H1 (cell line): Measurements from ENCODE around the gene TMBIM1. TPM values are rescaled to one million over a fixed set of nuclear protein-coding genes. Genes with fewer than 3 reads are reported as not detected.

Source experiments
- ASH2L ChIP-seq: fragments of 200-600, 300-600 bp; sonication (generic); IDR thresholded peaks from one replicate; pipeline ENCODE4 v1.7.1; 2017; ENCODE audit warnings: low read length
- BRCA1 ChIP-seq: IDR thresholded peaks from 2 replicates; pipeline ENCODE4 v1.6.1; 2012; ENCODE audit warnings: low read depth, low read length, improper control_type of control experiment
- CBX5 ChIP-seq: fragments of 300-800, 300-1000 bp; sonication (generic); IDR thresholded peaks from 2 replicates; pipeline ENCODE4 v1.7.1; 2016; ENCODE audit warnings: antibody characterized with exemption, low read length, low read depth
- CEBPB ChIP-seq: IDR thresholded peaks from 2 replicates; pipeline ENCODE4 v1.6.1; 2012; ENCODE audit warnings: low read depth, low read length
- CHD1 ChIP-seq: IDR thresholded peaks from 2 replicates; pipeline ENCODE4 v1.6.1; 2012; ENCODE audit warnings: low read depth, low read length, improper control_type of control experiment
- CREB1 ChIP-seq: IDR thresholded peaks from 2 replicates; pipeline ENCODE4 v1.6.1; 2012; ENCODE audit warnings: inconsistent platforms
- EGR1 ChIP-seq: IDR thresholded peaks from 2 replicates; pipeline ENCODE4 v1.6.1; 2011; ENCODE audit warnings: low read depth, low read length, borderline replicate concordance
- EP300 ChIP-seq, 2 experiments: IDR thresholded peaks; 1 replicate in 1 of 2; 2 replicates in 1 of 2; pipeline ENCODE4 v1.6.1; 2011 to 2012; ENCODE audit warnings: low read depth in 2 of 2, low read length in 2 of 2, mild to moderate bottlenecking in 2 of 2, borderline replicate concordance in 1 of 2, inconsistent platforms in 1 of 2, moderate library complexity in 1 of 2
- EZH2 ChIP-seq: fragments of 200-600 bp; sonication (generic); IDR thresholded peaks from 2 replicates; pipeline ENCODE4 v1.7.1; 2012; ENCODE audit warnings: low read depth, mild to moderate bottlenecking, moderate library complexity, low read length, inconsistent platforms; ENCODE audit not compliant: severe bottlenecking
- HDAC2 ChIP-seq, 2 experiments: fragments of 300-600 bp in 1 of 2; sonication (generic) in 1 of 2; IDR thresholded peaks; 2 replicates each; pipeline ENCODE4 v1.6.1; 2011 to 2012; ENCODE audit warnings: low read depth in 2 of 2, low read length in 2 of 2, mild to moderate bottlenecking in 2 of 2, moderate library complexity in 2 of 2, borderline replicate concordance in 1 of 2, inconsistent platforms in 1 of 2
- MAFK ChIP-seq: IDR thresholded peaks from 2 replicates; pipeline ENCODE4 v1.6.1; 2012; ENCODE audit warnings: low read depth, mild to moderate bottlenecking, improper control_type of control experiment, low read length
- PHF8 ChIP-seq: fragments of 200-600 bp; sonication (generic); conservative IDR thresholded peaks from 2 replicates; pipeline ENCODE4 v1.7.1; 2012; ENCODE audit warnings: low read depth, mild to moderate bottlenecking, inconsistent platforms, low read length, moderate library complexity
- POU5F1 ChIP-seq: IDR thresholded peaks from 2 replicates; pipeline ENCODE4 v1.6.1; 2011; ENCODE audit warnings: low read depth, mild to moderate bottlenecking, low read length, moderate library complexity
- RNF2 ChIP-seq: fragments of 200-900, 300-1000 bp; sonication (generic); IDR thresholded peaks from 2 replicates; pipeline ENCODE4 v1.7.1; 2016; ENCODE audit warnings: borderline replicate concordance, low read depth, mild to moderate bottlenecking, antibody characterized with exemption, low read length; ENCODE audit not compliant: poor library complexity, severe bottlenecking; ENCODE audit errors: missing control alignments
- SIX5 ChIP-seq: IDR thresholded peaks from 2 replicates; pipeline ENCODE4 v1.6.1; 2011; ENCODE audit warnings: mild to moderate bottlenecking, low read depth, low read length
- SP4 ChIP-seq: IDR thresholded peaks from 2 replicates; pipeline ENCODE4 v1.6.1; 2012; ENCODE audit warnings: low read length, inconsistent platforms
- SRF ChIP-seq: IDR thresholded peaks from 2 replicates; pipeline ENCODE4 v1.6.1; 2011; ENCODE audit warnings: mild to moderate bottlenecking, low read depth, low read length, moderate library complexity
- SUZ12 ChIP-seq: fragments of 200-600 bp; sonication (generic); IDR thresholded peaks from 2 replicates; pipeline ENCODE4 v1.6.1; 2012; ENCODE audit warnings: mild to moderate bottlenecking, inconsistent platforms, low read length, moderate library complexity, mixed read lengths
- TCF12 ChIP-seq: IDR thresholded peaks from 2 replicates; pipeline ENCODE4 v1.6.1; 2011; ENCODE audit warnings: low read depth, mild to moderate bottlenecking, low read length
- polyA plus RNA-seq, 7 experiments: library from polyadenylated mRNA; depleted of rRNA in 3 of 7; stranded (reverse) in 5 of 7; unstranded in 2 of 7; fragments of >200 nt in 5 of 7; fragments of 200-250 nt in 2 of 7; gene quantifications; 1 replicate in 5 of 7; 2 replicates in 1 of 7; 4 replicates in 1 of 7; pipeline versions ENCODE4 v1.2.1 to v1.2.3, GENCODE V29; 2011 to 2013; ENCODE audit warnings: missing spikeins in 2 of 7, mixed read lengths in 2 of 7
- total RNA-seq: library from RNA; stranded (reverse); fragmentation: NEBNext Ultra II Directional; extraction: Animal tissue kit (Norgen Biotek cat#: 25700); gene quantifications from 2 replicates; pipeline ENCODE4 v1.2.1, GENCODE V29; 2021
- TF ChIP-seq, protein P1 (sequence below): IDR thresholded peaks from 2 replicates; pipeline ENCODE4 v1.6.1; 2012; ENCODE audit warnings: inconsistent platforms

Gene TMBIM1
- total and polyA plus RNA-seq, 2 of the 8 experiments (the other 6 are each of a cell fraction or from before 2014, with no cell fraction given): 22.1 to 36.8 TPM

DNA sequence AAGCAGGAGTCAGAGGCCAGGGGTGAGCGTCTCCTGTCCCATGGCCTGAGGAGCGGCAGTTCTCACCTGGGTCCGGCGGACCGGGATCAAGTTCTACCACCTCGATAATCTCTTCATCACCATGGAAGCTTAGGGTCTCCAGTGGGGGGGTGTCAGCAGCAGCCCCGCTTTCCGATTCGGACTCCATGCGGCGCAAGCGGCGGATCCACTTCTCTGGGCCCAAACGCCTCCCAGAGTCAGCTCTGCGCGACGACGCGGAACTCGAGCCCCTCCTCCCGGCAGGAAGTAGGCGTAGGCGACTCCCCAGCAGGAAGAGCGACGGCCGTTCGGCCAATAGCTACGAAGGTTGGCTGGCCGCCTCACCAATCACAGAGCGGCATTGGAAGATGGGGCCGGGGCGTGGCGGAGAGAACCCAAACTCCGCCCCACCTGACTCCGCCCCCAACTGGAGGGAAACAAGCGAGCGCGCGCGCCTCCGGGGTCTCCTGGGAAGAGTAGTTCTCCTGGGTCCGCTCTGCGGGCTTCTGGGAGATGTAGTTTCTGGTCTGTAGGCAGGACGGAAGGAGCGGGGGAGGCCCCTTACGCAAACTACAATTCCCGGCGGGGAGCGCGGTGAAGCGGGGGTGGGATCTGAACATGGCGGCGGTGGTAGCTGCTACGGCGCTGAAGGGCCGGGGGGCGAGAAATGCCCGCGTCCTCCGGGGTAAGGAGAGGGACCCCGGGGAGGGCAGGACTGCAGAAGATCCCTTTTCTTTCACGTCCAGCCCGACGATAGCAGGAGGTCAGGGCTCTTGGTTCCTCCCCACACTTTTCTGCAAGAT is 22.2 kb downstream of the TMBIM1 start, which contains the start of the genes AAMP and PNKD (continued):
- TF ChIP-seq HDAC2 (IDR thresholded peaks at IDR 0.05; ENCODE audit: borderline replicate concordance in 1 of 2, low read depth in 2 of 2, low read length in 2 of 2) (peak in 1 of 2 experiments; percentile 13; a peak in 1 of 4 replicates), SRF (no peak), POU5F1 (no peak), CHD1 (no peak), RNF2 (no peak), SIX5 (peak; percentile 99), EP300 (IDR thresholded peaks at IDR 0.05; ENCODE audit: borderline replicate concordance in 1 of 2, low read depth in 2 of 2, low read length in 2 of 2) (no peak), ASH2L (no peak), PHF8 (peak; percentile 79), BRCA1 (no peak), TCF12 (no peak), SP4 (peak; percentile 86), SUZ12 (no peak), EGR1 (peak; percentile 99), EZH2 (no peak), CEBPB (no peak), CBX5 (no peak), MAFK (no peak), CREB1 (peak; percentile 92)
- TF ChIP-seq, protein P1, sequence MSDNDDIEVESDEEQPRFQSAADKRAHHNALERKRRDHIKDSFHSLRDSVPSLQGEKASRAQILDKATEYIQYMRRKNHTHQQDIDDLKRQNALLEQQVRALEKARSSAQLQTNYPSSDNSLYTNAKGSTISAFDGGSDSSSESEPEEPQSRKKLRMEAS: no peak
